ENCODE results near the gene FANCB.

DNA sequence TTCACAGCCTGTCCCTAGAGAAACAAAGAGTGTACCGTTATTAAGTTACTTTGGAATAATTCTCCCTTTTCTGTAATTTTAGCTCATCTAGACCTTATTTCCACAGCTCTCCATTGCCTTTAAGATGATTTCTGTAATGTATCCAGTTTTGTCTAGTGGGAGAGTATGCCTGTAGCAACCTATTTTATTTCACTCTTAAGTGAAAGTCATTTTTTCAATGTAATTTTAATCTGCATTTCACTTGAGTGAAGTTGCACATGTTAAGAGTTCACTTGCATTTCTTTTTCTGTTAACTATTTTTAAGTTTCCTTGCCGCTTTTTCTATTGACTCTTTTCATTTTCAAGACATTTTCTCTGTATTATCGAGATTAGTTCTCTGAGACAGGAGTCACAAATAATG is 46.5 kb downstream of the FANCB start:
- TF ChIP-seq, protein P1, sequence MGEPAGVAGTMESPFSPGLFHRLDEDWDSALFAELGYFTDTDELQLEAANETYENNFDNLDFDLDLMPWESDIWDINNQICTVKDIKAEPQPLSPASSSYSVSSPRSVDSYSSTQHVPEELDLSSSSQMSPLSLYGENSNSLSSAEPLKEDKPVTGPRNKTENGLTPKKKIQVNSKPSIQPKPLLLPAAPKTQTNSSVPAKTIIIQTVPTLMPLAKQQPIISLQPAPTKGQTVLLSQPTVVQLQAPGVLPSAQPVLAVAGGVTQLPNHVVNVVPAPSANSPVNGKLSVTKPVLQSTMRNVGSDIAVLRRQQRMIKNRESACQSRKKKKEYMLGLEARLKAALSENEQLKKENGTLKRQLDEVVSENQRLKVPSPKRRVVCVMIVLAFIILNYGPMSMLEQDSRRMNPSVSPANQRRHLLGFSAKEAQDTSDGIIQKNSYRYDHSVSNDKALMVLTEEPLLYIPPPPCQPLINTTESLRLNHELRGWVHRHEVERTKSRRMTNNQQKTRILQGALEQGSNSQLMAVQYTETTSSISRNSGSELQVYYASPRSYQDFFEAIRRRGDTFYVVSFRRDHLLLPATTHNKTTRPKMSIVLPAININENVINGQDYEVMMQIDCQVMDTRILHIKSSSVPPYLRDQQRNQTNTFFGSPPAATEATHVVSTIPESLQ (CRISPR knock-in tag; IDR thresholded peaks at IDR 0.05): no peak
- TF ChIP-seq, protein P2, sequence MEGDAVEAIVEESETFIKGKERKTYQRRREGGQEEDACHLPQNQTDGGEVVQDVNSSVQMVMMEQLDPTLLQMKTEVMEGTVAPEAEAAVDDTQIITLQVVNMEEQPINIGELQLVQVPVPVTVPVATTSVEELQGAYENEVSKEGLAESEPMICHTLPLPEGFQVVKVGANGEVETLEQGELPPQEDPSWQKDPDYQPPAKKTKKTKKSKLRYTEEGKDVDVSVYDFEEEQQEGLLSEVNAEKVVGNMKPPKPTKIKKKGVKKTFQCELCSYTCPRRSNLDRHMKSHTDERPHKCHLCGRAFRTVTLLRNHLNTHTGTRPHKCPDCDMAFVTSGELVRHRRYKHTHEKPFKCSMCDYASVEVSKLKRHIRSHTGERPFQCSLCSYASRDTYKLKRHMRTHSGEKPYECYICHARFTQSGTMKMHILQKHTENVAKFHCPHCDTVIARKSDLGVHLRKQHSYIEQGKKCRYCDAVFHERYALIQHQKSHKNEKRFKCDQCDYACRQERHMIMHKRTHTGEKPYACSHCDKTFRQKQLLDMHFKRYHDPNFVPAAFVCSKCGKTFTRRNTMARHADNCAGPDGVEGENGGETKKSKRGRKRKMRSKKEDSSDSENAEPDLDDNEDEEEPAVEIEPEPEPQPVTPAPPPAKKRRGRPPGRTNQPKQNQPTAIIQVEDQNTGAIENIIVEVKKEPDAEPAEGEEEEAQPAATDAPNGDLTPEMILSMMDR (IDR thresholded peaks at IDR 0.05): no peak
- TF ChIP-seq, protein P3, sequence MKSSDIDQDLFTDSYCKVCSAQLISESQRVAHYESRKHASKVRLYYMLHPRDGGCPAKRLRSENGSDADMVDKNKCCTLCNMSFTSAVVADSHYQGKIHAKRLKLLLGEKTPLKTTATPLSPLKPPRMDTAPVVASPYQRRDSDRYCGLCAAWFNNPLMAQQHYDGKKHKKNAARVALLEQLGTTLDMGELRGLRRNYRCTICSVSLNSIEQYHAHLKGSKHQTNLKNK (CRISPR knock-in tag; IDR thresholded peaks at IDR 0.05): no peak
- no peak for TF ChIP-seq NR3C1 (CRISPR knock-in tag; conservative IDR thresholded peaks at IDR 0.05; ENCODE audit: low read depth)

Data from WTC11 (cell line).